ENCODE data around the gene TSPAN13. TPM values are rescaled to one million over a fixed set of nuclear protein-coding genes. Genes with fewer than 3 reads are reported as not detected.
"Not testable (repeated sequence)": the region's sequence is repeated elsewhere in the genome, so short reads cannot be mapped to it uniquely, and the experiment has no call there.

TSPAN13 gene
- total and polyA plus RNA-seq, 4 experiments from 2014 or later, result 0.11 to 0.42 TPM; not detected in 2

DNA sequence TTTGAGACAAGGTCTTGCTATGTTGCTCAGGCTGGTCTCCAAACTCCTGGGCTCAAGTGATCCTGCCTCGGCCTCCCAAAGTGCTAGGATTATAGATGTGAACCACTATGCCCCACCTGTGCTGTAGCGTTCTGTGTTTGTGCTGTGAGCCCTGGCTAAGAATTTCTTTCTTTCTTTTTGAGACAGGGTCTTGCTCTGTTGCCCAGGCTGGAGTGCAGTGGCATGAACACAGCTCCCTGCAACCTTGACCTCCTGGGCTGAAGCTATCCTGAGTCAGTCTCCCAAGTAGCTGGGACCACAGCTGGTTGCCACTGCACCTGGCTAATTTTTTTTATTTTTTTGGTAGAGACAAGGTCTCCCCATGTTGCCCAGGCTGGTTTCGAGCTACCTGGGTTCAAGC lies 11.4 kb downstream of the TSPAN13 start:
- Histone ChIP-seq H3K27ac (ENCODE audit: low read depth, low read length) (no peak overlapping the region), H3K9me3 (ENCODE audit: control insufficient read depth in 1 of 2, low read length in 2 of 2) (no peaks in the 10 kb centered on the region), H3K36me3 (ENCODE audit: insufficient read depth, low read length) (no peaks in the 10 kb centered on the region), H3K27me3 (ENCODE audit: insufficient read depth, low read length) (no peaks in the 10 kb centered on the region), H3K4me1 (ENCODE audit: insufficient read depth, low read length) (no peaks in the 10 kb centered on the region), H3K4me3 (ENCODE audit: low read length in 2 of 2) (no peak overlapping the region)
- ChIA-PET CTCF (ENCODE audit: partially characterized antibody) (no interaction called here), POLR2A (ENCODE audit: partially characterized antibody) (no interaction called here)
- no peak for DNase-seq
- no peaks in the 10 kb centered on the region for H3K9me3 Mint-ChIP-seq
- no peak overlapping the region for H3K27ac Mint-ChIP-seq
- H3K27me3 Mint-ChIP-seq, result peaks cover 2 to 7% of the 10 kb centered on the region in 2 donors
- intact Hi-C loops (cut with micrococcal nuclease), result no loop called here
- no peaks in the 10 kb centered on the region for H3K36me3 Mint-ChIP-seq
- H3K4me1 Mint-ChIP-seq, result no peaks in the 10 kb centered on the region
- H3K4me3 Mint-ChIP-seq, result no peak overlapping the region

DNA sequence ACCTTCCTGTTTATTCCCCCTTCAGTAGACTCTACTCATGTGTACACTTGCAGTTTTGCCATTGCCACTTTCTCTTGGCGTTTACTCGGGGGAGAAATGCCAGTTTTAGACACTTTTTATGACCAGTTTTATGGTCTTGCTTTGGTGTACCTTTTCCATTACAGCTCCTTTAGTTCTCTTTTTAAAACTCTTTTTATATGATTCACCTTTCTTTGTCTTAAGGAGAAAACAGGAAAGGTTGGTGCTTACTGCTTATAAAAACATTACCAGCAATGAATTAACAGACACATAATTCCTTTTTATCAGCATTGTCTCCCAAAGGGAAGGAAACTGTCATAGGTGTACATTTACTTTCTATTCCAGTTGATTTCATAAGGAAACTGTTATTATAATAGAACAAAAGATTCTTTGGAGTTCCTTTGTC lies 11.9 kb downstream of the TSPAN13 start:
- Mint-ChIP-seq H3K9me3 (no peaks in the 10 kb centered on the region), H3K4me1 (no peaks in the 10 kb centered on the region), H3K36me3 (no peaks in the 10 kb centered on the region), H3K27me3 (peaks cover 2 to 7% of the 10 kb centered on the region in 2 donors), H3K27ac (no peak overlapping the region), H3K4me3 (no peak overlapping the region)
- intact Hi-C loops (cut with micrococcal nuclease), result no loop called here
- DNase-seq, result no peak
- H3K9me3 ChIP-seq (ENCODE audit: control insufficient read depth in 1 of 2, low read length in 2 of 2), result no peaks in the 10 kb centered on the region
- no peaks in the 10 kb centered on the region for H3K27me3 ChIP-seq (ENCODE audit: insufficient read depth, low read length)
- no peak overlapping the region for H3K4me3 ChIP-seq (ENCODE audit: low read length in 2 of 2)
- ChIA-PET CTCF (ENCODE audit: partially characterized antibody) (no interaction called here), POLR2A (ENCODE audit: partially characterized antibody) (no interaction called here)
- no peak overlapping the region for H3K27ac ChIP-seq (ENCODE audit: low read depth, low read length)
- no peaks in the 10 kb centered on the region for H3K4me1 ChIP-seq (ENCODE audit: insufficient read depth, low read length)
- no peaks in the 10 kb centered on the region for H3K36me3 ChIP-seq (ENCODE audit: insufficient read depth, low read length)

GRCh38 chr7:16769994-16770393 lies 16.4 kb downstream of the TSPAN13 start:
- H3K27me3 ChIP-seq (ENCODE audit: insufficient read depth, low read length); POLR2A ChIA-PET (ENCODE audit: partially characterized antibody); H3K36me3 ChIP-seq (ENCODE audit: insufficient read depth, low read length); H3K4me3 ChIP-seq (ENCODE audit: low read length in 2 of 2); H3K9me3 ChIP-seq (ENCODE audit: control insufficient read depth in 1 of 2, low read length in 2 of 2); H3K4me3 Mint-ChIP-seq; H3K27me3 Mint-ChIP-seq; intact Hi-C loops (cut with micrococcal nuclease); DNase-seq; H3K9me3 Mint-ChIP-seq; H3K4me1 ChIP-seq (ENCODE audit: insufficient read depth, low read length); H3K36me3 Mint-ChIP-seq; CTCF ChIA-PET (ENCODE audit: partially characterized antibody); H3K27ac Mint-ChIP-seq; H3K27ac ChIP-seq (ENCODE audit: low read depth, low read length); H3K4me1 Mint-ChIP-seq: not testable (repeated sequence)

DNA sequence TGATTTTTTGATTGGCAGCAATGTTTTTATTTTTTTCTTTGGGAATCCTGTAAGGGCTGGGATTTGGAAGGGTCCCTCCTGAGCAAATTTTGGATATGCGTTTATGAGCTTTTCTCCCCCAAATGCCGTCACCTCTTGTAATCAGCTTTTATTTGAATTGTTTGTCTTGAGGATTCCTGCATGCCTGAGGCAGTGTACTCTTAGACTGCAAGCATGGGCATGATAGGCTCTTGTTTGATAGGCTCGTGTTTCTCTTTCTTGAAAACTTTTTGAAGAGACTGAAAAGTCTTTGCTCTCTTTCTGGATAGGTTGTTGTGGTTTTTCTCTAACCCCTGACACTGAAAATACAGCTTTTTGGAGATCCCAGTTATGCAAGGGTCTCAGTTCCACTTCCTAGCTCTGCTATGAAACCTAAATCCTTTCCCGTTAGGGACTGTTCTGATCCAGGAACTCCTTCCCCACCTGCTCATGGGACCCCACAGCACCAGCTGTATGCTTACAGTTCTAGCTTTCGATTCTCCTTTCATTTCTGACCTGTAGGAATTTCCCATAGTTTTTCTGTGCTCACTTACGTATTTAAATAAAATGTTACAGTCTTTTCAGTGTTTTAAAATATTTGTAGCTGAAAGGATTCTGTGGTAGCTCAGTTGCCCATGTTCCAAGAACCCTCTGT lies 17.2 kb downstream of the TSPAN13 start:
- Histone ChIP-seq H3K27me3 (ENCODE audit: insufficient read depth, low read length) (no peaks in the 10 kb centered on the region), H3K36me3 (ENCODE audit: insufficient read depth, low read length) (no peaks in the 10 kb centered on the region), H3K9me3 (ENCODE audit: control insufficient read depth in 1 of 2, low read length in 2 of 2) (no peaks in the 10 kb centered on the region), H3K27ac (ENCODE audit: low read depth, low read length) (no peak overlapping the region), H3K4me1 (ENCODE audit: insufficient read depth, low read length) (no peaks in the 10 kb centered on the region), H3K4me3 (ENCODE audit: low read length in 2 of 2) (no peak overlapping the region)
- no peak for DNase-seq
- ChIA-PET POLR2A (ENCODE audit: partially characterized antibody) (no interaction called here), CTCF (ENCODE audit: partially characterized antibody) (interaction anchor here (1.2 kb wide), 1 partner anchor 27 kb away, joined by 3 read pairs; no protein-coding TSS in a partner anchor)
- Mint-ChIP-seq H3K27me3 (peaks cover 2 to 7% of the 10 kb centered on the region in 2 donors), H3K36me3 (no peaks in the 10 kb centered on the region), H3K4me1 (no peaks in the 10 kb centered on the region), H3K9me3 (no peaks in the 10 kb centered on the region), H3K27ac (no peak overlapping the region), H3K4me3 (no peak overlapping the region)
- intact Hi-C loops (cut with micrococcal nuclease), result no loop called here

DNA sequence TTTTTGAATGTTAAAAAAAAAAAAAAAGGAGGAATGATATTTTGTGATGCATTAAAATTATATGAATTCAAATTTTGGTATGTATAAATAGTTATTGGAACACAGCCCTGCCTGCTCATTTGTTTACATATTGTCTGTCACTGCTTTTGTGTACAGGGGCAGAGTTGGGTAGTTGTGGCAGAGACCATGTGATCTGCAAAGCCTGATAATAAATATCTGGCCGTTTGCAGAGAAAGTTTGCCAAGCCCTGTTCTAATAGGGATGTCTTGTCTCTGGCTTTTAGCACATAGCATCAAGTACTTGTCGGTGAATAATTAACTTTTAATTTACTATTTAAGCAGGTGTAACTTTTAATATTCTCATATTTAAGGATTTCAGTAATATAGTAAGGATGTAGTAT lies 19.8 kb downstream of the TSPAN13 start:
- Mint-ChIP-seq H3K4me3 (no peak overlapping the region), H3K9me3 (no peaks in the 10 kb centered on the region), H3K36me3 (no peaks in the 10 kb centered on the region), H3K4me1 (no peaks in the 10 kb centered on the region), H3K27me3 (peaks cover 0 to 2% of the 10 kb centered on the region in 2 donors), H3K27ac (no peak overlapping the region)
- Histone ChIP-seq H3K27me3 (ENCODE audit: insufficient read depth, low read length) (no peaks in the 10 kb centered on the region), H3K36me3 (ENCODE audit: insufficient read depth, low read length) (no peaks in the 10 kb centered on the region), H3K9me3 (ENCODE audit: control insufficient read depth in 1 of 2, low read length in 2 of 2) (no peaks in the 10 kb centered on the region), H3K4me3 (ENCODE audit: low read length in 2 of 2) (no peak overlapping the region), H3K27ac (ENCODE audit: low read depth, low read length) (no peak overlapping the region), H3K4me1 (ENCODE audit: insufficient read depth, low read length) (no peaks in the 10 kb centered on the region)
- intact Hi-C loops (cut with micrococcal nuclease), result no loop called here
- ChIA-PET CTCF (ENCODE audit: partially characterized antibody) (no interaction called here), POLR2A (ENCODE audit: partially characterized antibody) (no interaction called here)
- no peak for DNase-seq

GRCh38 chr7:16773884-16774283 lies 20.3 kb downstream of the TSPAN13 start:
- no peak overlapping the region for H3K4me3 Mint-ChIP-seq
- no peak overlapping the region for H3K27ac ChIP-seq (ENCODE audit: low read depth, low read length)
- ChIA-PET CTCF (ENCODE audit: partially characterized antibody) (no interaction called here), POLR2A (ENCODE audit: partially characterized antibody) (no interaction called here)
- no peak overlapping the region for H3K27ac Mint-ChIP-seq
- H3K4me3 ChIP-seq (ENCODE audit: low read length in 2 of 2), result no peak overlapping the region
- no peaks in the 10 kb centered on the region for H3K27me3 ChIP-seq (ENCODE audit: insufficient read depth, low read length)
- no peaks in the 10 kb centered on the region for H3K4me1 ChIP-seq (ENCODE audit: insufficient read depth, low read length)
- no peak for DNase-seq
- H3K4me1 Mint-ChIP-seq, result no peaks in the 10 kb centered on the region
- peaks cover 0 to 2% of the 10 kb centered on the region in 2 donors for H3K27me3 Mint-ChIP-seq
- no peaks in the 10 kb centered on the region for H3K9me3 Mint-ChIP-seq
- H3K9me3 ChIP-seq (ENCODE audit: control insufficient read depth in 1 of 2, low read length in 2 of 2), result no peaks in the 10 kb centered on the region
- H3K36me3 ChIP-seq (ENCODE audit: insufficient read depth, low read length), result no peaks in the 10 kb centered on the region
- intact Hi-C loops (cut with micrococcal nuclease), result no loop called here
- H3K36me3 Mint-ChIP-seq, result no peaks in the 10 kb centered on the region

DNA sequence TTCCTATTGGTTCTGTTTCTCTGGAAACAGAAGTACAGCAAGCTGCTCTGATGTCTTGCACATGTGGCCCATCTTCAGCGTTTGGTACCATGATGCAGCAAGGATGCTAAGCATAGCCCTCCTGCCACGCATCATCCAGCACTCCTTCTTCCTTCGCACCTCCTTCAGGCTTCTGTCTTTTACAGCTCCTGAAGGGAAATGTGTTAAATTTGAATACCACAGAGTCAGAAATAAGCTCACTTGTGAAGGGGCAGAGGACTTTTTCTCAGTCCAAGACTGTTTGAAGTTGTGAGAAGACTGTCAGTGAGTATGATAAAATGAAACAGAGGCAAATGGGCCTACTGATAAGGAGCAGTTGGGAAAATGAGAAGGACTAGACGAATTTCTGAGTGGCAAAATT lies 20.7 kb downstream of the TSPAN13 start:
- H3K4me3 ChIP-seq (ENCODE audit: low read length in 2 of 2), result no peak overlapping the region
- no peaks in the 10 kb centered on the region for H3K9me3 ChIP-seq (ENCODE audit: control insufficient read depth in 1 of 2, low read length in 2 of 2)
- Mint-ChIP-seq H3K27me3 (peaks cover 0 to 2% of the 10 kb centered on the region in 2 donors), H3K4me3 (no peak overlapping the region), H3K27ac (no peak overlapping the region), H3K9me3 (no peaks in the 10 kb centered on the region), H3K36me3 (no peaks in the 10 kb centered on the region), H3K4me1 (no peaks in the 10 kb centered on the region)
- CTCF ChIA-PET (ENCODE audit: partially characterized antibody), result no interaction called here
- DNase-seq, result no peak
- no peak overlapping the region for H3K27ac ChIP-seq (ENCODE audit: low read depth, low read length)
- intact Hi-C loops (cut with micrococcal nuclease), result no loop called here
- POLR2A ChIA-PET (ENCODE audit: partially characterized antibody), result no interaction called here
- H3K36me3 ChIP-seq (ENCODE audit: insufficient read depth, low read length), result no peaks in the 10 kb centered on the region
- H3K4me1 ChIP-seq (ENCODE audit: insufficient read depth, low read length), result no peaks in the 10 kb centered on the region
- H3K27me3 ChIP-seq (ENCODE audit: insufficient read depth, low read length), result no peaks in the 10 kb centered on the region

GRCh38 chr7:16774986-16775385 lies 21.4 kb downstream of the TSPAN13 start:
- Mint-ChIP-seq H3K4me3 (no peak overlapping the region), H3K27ac (no peak overlapping the region), H3K4me1 (no peaks in the 10 kb centered on the region), H3K36me3 (no peaks in the 10 kb centered on the region), H3K27me3 (peaks cover 0 to 2% of the 10 kb centered on the region in 2 donors), H3K9me3 (no peaks in the 10 kb centered on the region)
- H3K36me3 ChIP-seq (ENCODE audit: insufficient read depth, low read length), result no peaks in the 10 kb centered on the region
- H3K27me3 ChIP-seq (ENCODE audit: insufficient read depth, low read length), result no peaks in the 10 kb centered on the region
- no peaks in the 10 kb centered on the region for H3K9me3 ChIP-seq (ENCODE audit: control insufficient read depth in 1 of 2, low read length in 2 of 2)
- no peaks in the 10 kb centered on the region for H3K4me1 ChIP-seq (ENCODE audit: insufficient read depth, low read length)
- no peak for DNase-seq
- POLR2A ChIA-PET (ENCODE audit: partially characterized antibody), result no interaction called here
- no peak overlapping the region for H3K27ac ChIP-seq (ENCODE audit: low read depth, low read length)
- intact Hi-C loops (cut with micrococcal nuclease), result no loop called here
- CTCF ChIA-PET (ENCODE audit: partially characterized antibody), result no interaction called here
- H3K4me3 ChIP-seq (ENCODE audit: low read length in 2 of 2), result no peak overlapping the region
